BE2C (cell line): ENCODE measurements around the gene RGS8.

Experiments used
- DNase-seq: peaks from one replicate; pipeline ENCODE4 v3.0.0-alpha.2; 2020
- H3K27me3 ChIP-seq: fragments of 250-450 bp; sonication (Bioruptor Pico); 2 replicates; pipeline ENCODE4 v1.5.1; 2020; ENCODE audit warnings: mild to moderate bottlenecking
- H3K36me3 ChIP-seq: fragments of 250-450 bp; sonication (Bioruptor Pico); 2 replicates; pipeline ENCODE4 v1.5.1; 2020; ENCODE audit warnings: mild to moderate bottlenecking
- H3K4me1 ChIP-seq: fragments of 250-450 bp; sonication (Bioruptor Pico); 2 replicates; pipeline ENCODE4 v1.5.1; 2020
- H3K4me3 ChIP-seq: 2 replicates; pipeline ENCODE4 v1.5.1; 2011; ENCODE audit warnings: low read depth, low read length
- H3K9me3 ChIP-seq: fragments of 250-450 bp; sonication (Bioruptor Pico); 2 replicates; pipeline ENCODE4 v1.5.1; 2020
- TF ChIP-seq, protein P1 (sequence below): IDR thresholded peaks from 2 replicates; pipeline ENCODE4 v1.5.1; 2012; ENCODE audit warnings: mild to moderate bottlenecking, low read depth, low read length

The RGS8 gene

DNA sequence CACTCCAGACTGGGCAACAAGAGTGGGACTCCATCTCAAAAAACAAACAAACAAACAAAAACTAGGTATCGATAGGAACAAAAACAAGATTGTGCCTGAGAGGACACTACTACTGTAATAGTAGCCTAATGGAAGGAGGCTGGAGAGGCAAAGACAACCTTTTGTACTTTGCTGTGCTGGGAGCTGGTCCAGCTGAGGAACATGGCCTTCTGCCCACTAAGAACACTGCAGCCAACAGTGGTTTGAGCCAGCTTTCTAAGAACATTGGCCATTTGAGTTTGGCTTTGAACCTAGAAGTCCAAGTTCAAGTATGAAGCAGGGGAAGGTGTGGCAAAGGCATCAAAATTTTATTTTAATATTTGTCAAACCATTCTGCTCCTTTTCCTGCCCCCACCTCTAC, 22.7 kb upstream of the RGS8 start:
- H3K27me3 ChIP-seq: no peaks in the 10 kb centered on the region

GRCh38 chr1:182704677-182705076, 20.3 kb upstream of the RGS8 start:
- no peaks in the 10 kb centered on the region for H3K36me3 ChIP-seq
- H3K4me1 ChIP-seq: peaks cover 44% of the 10 kb centered on the region
- no peaks in the 10 kb centered on the region for H3K9me3 ChIP-seq
- H3K27me3 ChIP-seq: no peaks in the 10 kb centered on the region
- no peak overlapping the region for H3K4me3 ChIP-seq
- TF ChIP-seq, protein P1, sequence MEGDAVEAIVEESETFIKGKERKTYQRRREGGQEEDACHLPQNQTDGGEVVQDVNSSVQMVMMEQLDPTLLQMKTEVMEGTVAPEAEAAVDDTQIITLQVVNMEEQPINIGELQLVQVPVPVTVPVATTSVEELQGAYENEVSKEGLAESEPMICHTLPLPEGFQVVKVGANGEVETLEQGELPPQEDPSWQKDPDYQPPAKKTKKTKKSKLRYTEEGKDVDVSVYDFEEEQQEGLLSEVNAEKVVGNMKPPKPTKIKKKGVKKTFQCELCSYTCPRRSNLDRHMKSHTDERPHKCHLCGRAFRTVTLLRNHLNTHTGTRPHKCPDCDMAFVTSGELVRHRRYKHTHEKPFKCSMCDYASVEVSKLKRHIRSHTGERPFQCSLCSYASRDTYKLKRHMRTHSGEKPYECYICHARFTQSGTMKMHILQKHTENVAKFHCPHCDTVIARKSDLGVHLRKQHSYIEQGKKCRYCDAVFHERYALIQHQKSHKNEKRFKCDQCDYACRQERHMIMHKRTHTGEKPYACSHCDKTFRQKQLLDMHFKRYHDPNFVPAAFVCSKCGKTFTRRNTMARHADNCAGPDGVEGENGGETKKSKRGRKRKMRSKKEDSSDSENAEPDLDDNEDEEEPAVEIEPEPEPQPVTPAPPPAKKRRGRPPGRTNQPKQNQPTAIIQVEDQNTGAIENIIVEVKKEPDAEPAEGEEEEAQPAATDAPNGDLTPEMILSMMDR: no peak
- DNase-seq: no peak

More for the DNA sequence above, 22.7 kb upstream of the RGS8 start:
- no peak for DNase-seq
- no peaks in the 10 kb centered on the region for H3K9me3 ChIP-seq
- TF ChIP-seq, protein P1: no peak
- H3K4me3 ChIP-seq: no peak overlapping the region
- peaks cover 30% of the 10 kb centered on the region for H3K4me1 ChIP-seq
- H3K36me3 ChIP-seq: no peaks in the 10 kb centered on the region

DNA sequence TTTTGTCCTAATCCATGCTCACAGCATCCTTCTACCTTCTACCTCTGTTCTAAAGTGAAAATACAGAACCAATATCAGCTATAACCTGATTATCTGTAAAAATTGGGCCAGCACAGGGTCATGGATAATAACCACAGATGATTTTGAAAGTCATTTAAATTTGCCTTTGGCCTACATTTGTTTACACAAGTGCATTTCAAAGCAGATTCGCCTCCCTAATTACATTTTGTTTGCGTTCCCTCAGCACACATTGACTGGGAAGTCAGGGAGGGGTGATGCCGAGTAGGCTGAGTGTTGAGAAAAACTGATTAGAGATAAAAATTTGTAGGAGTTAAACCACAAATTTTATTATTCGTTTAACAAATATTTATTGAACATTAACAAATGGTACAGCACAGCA, 19.2 kb upstream of the RGS8 start:
- Histone ChIP-seq H3K4me1 (peaks cover 47% of the 10 kb centered on the region), H3K36me3 (no peaks in the 10 kb centered on the region), H3K4me3 (peak overlapping the region; percentile 22; the same call in 1 of the 2 replicates), H3K27me3 (no peaks in the 10 kb centered on the region), H3K9me3 (no peaks in the 10 kb centered on the region)
- peak; percentile 36 for DNase-seq
- TF ChIP-seq, protein P1: no peak

- peaks cover 52% of the 10 kb centered on the region for H3K4me1 ChIP-seq
- DNase-seq: peak; percentile 30
- H3K9me3 ChIP-seq: no peaks in the 10 kb centered on the region
- TF ChIP-seq, protein P1: no peak
- H3K36me3 ChIP-seq: no peaks in the 10 kb centered on the region
- no peaks in the 10 kb centered on the region for H3K27me3 ChIP-seq
- peak overlapping the region; percentile 22; the same call in 1 of the 2 replicates for H3K4me3 ChIP-seq
Observed at GRCh38 chr1:182702826-182703524, 18.6 kb upstream of the RGS8 start.

DNA sequence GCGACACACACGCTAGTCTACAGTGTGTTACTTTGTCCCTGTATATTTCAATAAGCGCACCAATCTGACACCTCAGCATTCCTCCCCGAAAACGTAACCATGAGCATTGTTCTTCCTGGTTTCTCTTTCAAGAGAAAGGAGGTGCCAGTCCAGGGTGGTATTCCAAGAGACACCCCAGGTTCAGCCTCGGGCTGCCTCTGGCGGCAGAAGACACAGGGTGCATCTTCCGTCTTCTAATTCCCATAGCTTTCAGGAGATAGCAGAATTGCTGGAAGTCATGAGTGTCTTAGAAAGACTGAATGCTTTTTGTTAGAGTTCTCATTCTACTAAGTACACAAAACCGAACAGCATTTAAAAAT, 15.9 kb upstream of the RGS8 start:
- no peak for DNase-seq
- TF ChIP-seq, protein P1: 0 out of 2 replicates have a peak, but pooled peaks have one; percentile 8
- Histone ChIP-seq H3K4me1 (peaks cover 66% of the 10 kb centered on the region), H3K36me3 (no peaks in the 10 kb centered on the region), H3K9me3 (no peaks in the 10 kb centered on the region), H3K4me3 (peak overlapping the region; percentile 39), H3K27me3 (no peaks in the 10 kb centered on the region)
